Neuronal stem cell (in vitro differentiated cells): Measurements from ENCODE around the gene RASL10A.

ENCODE experiments used
- DNase-seq: peaks from one replicate; pipeline ENCODE4 v3.0.0-alpha.2; 2013; ENCODE audit warnings: low spot score
- H2AFZ ChIP-seq: one replicate; pipeline ENCODE4 v1.6.1; 2013; ENCODE audit warnings: mild to moderate bottlenecking, low read length, inconsistent platforms
- H2AK5ac ChIP-seq: 2 replicates; pipeline ENCODE4 v1.6.1; 2013; ENCODE audit warnings: low read depth, mild to moderate bottlenecking, inconsistent platforms, low read length, moderate library complexity, mixed read lengths
- H2BK120ac ChIP-seq: 2 replicates; pipeline ENCODE4 v1.6.1; 2013; ENCODE audit warnings: low read depth, mild to moderate bottlenecking, inconsistent platforms, low read length, moderate library complexity, mixed read lengths
- H2BK12ac ChIP-seq: one replicate; pipeline ENCODE4 v1.6.1; 2013; ENCODE audit warnings: low read length, inconsistent platforms
- H2BK15ac ChIP-seq: 2 replicates; pipeline ENCODE4 v1.6.1; 2013; ENCODE audit warnings: mild to moderate bottlenecking, low read length, inconsistent platforms, mixed read lengths
- H2BK5ac ChIP-seq: one replicate; pipeline ENCODE4 v1.6.1; 2013; ENCODE audit warnings: inconsistent platforms, mild to moderate bottlenecking, low read length, moderate library complexity
- H3K14ac ChIP-seq: one replicate; pipeline ENCODE4 v1.6.1; 2013; ENCODE audit warnings: low read length, inconsistent platforms
- H3K18ac ChIP-seq: 2 replicates; pipeline ENCODE4 v1.6.1; 2013; ENCODE audit warnings: low read length, inconsistent platforms
- H3K23ac ChIP-seq: 2 replicates; pipeline ENCODE4 v1.6.1; 2013; ENCODE audit warnings: low read depth, mild to moderate bottlenecking, mixed read lengths, low read length, inconsistent platforms; ENCODE audit not compliant: poor library complexity
- H3K27ac ChIP-seq: replicated peaks from 3 replicates; pipeline ENCODE4 v1.5.1; 2013; ENCODE audit warnings: low read length, inconsistent platforms
- H3K27me3 ChIP-seq, 3 experiments: 2 replicates each; pipeline ENCODE4 v1.6.1; 2013; ENCODE audit warnings: low read length in 3 of 3, mild to moderate bottlenecking in 2 of 3, inconsistent platforms in 1 of 3, low read depth in 1 of 3, mixed read lengths in 1 of 3, moderate library complexity in 1 of 3; ENCODE audit not compliant: control insufficient read depth in 3 of 3, insufficient read depth in 3 of 3
- H3K36me3 ChIP-seq, 2 donors: replicated peaks in 1 of 2; 2 replicates each; pipeline ENCODE4 v1.6.1; 2013; ENCODE audit warnings: low read length in 2 of 2; ENCODE audit not compliant: control insufficient read depth in 2 of 2, insufficient read depth in 2 of 2
- H3K4ac ChIP-seq: 2 replicates; pipeline ENCODE4 v1.6.1; 2013; ENCODE audit warnings: inconsistent platforms, mild to moderate bottlenecking, low read length, moderate library complexity
- H3K4me1 ChIP-seq, 2 donors: 1 replicate in 1 of 2; 2 replicates in 1 of 2; pipeline ENCODE4 v1.6.1; 2013; ENCODE audit warnings: low read length in 2 of 2, low read depth in 1 of 2; ENCODE audit not compliant: control insufficient read depth in 2 of 2, insufficient read depth in 1 of 2
- H3K4me2 ChIP-seq: one replicate; pipeline ENCODE4 v1.6.1; 2013; ENCODE audit warnings: mild to moderate bottlenecking, low read length, inconsistent platforms; ENCODE audit not compliant: insufficient read depth, poor library complexity, severe bottlenecking
- H3K4me3 ChIP-seq, 2 donors: 2 replicates each; pipeline ENCODE4 v1.5.1; 2013; ENCODE audit warnings: low read length in 2 of 2, mild to moderate bottlenecking in 2 of 2, inconsistent platforms in 1 of 2, moderate library complexity in 1 of 2
- H3K79me1 ChIP-seq: one replicate; pipeline ENCODE4 v1.6.1; 2013; ENCODE audit warnings: low read depth, mild to moderate bottlenecking, inconsistent platforms, low read length, moderate library complexity
- H3K9ac ChIP-seq: one replicate; pipeline ENCODE4 v1.6.1; 2013; ENCODE audit warnings: mild to moderate bottlenecking, low read depth, low read length, inconsistent platforms; ENCODE audit not compliant: poor library complexity
- H3K9me3 ChIP-seq, 2 donors: replicated peaks in 1 of 2; 2 replicates each; pipeline versions ENCODE3 to v1.6.1; 2013; ENCODE audit warnings: low read length in 2 of 2, mild to moderate bottlenecking in 2 of 2, inconsistent platforms in 1 of 2, low read depth in 1 of 2, mixed read lengths in 1 of 2, moderate library complexity in 1 of 2; ENCODE audit not compliant: control insufficient read depth in 2 of 2, insufficient read depth in 1 of 2
- H4K8ac ChIP-seq: one replicate; pipeline ENCODE4 v1.6.1; 2013; ENCODE audit warnings: low read depth, mild to moderate bottlenecking, inconsistent platforms, low read length, moderate library complexity
- H4K91ac ChIP-seq: one replicate; pipeline ENCODE4 v1.6.1; 2013; ENCODE audit warnings: low read length, low read depth, mild to moderate bottlenecking, inconsistent platforms; ENCODE audit not compliant: poor library complexity
- WGBS, 2 donors: extraction: QIAGEN DNeasy Blood & Tissue Kit; methylation state at CpG; one replicate each; pipeline ENCODE4 v1.1.7; 2013; ENCODE audit warnings: missing lambda C conversion rate in 2 of 2, mixed read lengths in 1 of 2; ENCODE audit not compliant: insufficient read length in 2 of 2, insufficient replicate concordance in 1 of 2; ENCODE audit errors: extremely low coverage in 2 of 2; 5-methylcytosine and 5-hydroxymethylcytosine counted together

Gene RASL10A

DNA sequence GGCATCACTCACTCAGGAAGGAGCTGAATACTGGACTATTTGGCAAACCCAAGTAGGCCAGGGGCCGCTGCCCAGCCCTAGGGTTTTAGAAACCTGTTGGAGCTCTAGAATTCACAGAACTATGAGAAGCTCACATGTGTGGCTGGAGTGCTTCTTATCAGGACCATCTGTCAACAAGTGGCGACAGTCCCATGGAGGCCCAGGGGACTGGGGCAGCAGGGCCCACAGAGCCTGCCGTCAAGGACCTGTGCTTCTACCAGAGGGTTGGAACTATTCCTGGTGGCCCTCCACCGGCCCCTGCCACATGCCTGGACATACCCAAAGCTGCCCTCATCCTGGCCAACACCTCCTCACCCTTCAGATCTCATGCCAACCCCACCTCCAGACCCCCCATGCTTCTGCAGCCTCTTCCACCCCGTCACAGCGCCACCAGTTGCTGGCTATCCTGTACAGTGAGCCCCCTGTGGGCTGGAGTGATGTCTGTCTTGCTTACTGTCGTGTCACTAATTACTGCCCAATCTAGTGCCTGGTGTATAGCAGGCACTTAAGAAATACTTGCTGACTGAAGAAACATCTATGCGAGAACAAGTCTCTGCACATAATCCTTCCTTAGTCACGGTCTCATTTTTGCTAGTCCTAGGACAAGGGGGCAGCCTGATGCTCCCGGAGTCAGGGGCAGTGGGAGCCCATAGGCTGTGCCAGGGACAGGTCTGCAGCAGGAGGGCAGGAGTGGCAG is 27.2 kb upstream of the RASL10A start:
- Histone ChIP-seq H3K9me3 (peaks cover 0 to 2% of the 10 kb centered on the region in 2 donors), H3K9ac (no peak overlapping the region), H3K4me3 (peak overlapping the region in 1 of 2 donors; percentile 27), H3K14ac (peak overlapping the region; percentile 17), H3K18ac (peak overlapping the region; percentile 31), H2BK15ac (no peak overlapping the region), H3K27ac (no peak overlapping the region), H3K27me3 (no peaks in the 10 kb centered on the region), H3K36me3 (peaks cover 52 to 93% of the 10 kb centered on the region in 2 donors), H2BK120ac (no peak overlapping the region), H3K23ac (peak overlapping the region; percentile 62), H2BK5ac (peak overlapping the region; percentile 24), H3K4ac (no peak overlapping the region), H3K4me2 (no peak overlapping the region), H4K91ac (no peak overlapping the region), H2AFZ (no peak overlapping the region), H2BK12ac (no peak overlapping the region), H3K4me1 (peaks cover 0 to 13% of the 10 kb centered on the region in 2 donors), H2AK5ac (no peak overlapping the region), H3K79me1 (peaks cover 4% of the 10 kb centered on the region), H4K8ac (no peak overlapping the region)
- DNase-seq: no peak
- WGBS, 2 donors: no CpG with 5 or more reads among the region's 10 CpGs

DNA sequence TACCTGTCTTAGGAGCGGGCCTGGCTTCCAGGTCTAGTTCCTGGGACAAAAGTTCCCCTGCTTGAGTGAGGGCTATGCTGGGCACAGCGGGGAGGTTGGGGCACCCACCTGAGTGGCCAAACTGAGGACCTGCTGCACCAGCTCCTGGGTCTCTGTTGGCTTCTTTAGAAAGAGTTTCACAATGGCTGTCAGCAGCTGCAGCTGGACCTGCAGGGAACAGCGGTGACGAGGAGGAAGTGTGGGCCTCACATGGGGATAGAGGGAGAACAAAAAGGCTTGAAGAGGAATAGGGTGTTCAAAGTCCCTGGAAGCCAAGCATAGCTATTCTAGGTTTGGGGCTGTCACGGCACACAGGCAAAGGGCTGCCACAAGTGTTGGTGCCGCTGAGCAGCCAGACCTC is 26.7 kb upstream of the RASL10A start:
- Histone ChIP-seq H3K23ac (no peak overlapping the region), H3K4ac (no peak overlapping the region), H4K91ac (no peak overlapping the region), H2AFZ (no peak overlapping the region), H4K8ac (no peak overlapping the region), H3K18ac (no peak overlapping the region), H3K27me3 (no peaks in the 10 kb centered on the region), H3K9ac (no peak overlapping the region), H3K4me2 (no peak overlapping the region), H3K36me3 (peaks cover 56 to 93% of the 10 kb centered on the region in 2 donors), H2AK5ac (no peak overlapping the region), H3K9me3 (peaks cover 0 to 2% of the 10 kb centered on the region in 2 donors), H3K4me3 (no peak overlapping the region), H2BK120ac (no peak overlapping the region), H3K27ac (no peak overlapping the region), H2BK5ac (no peak overlapping the region), H3K14ac (no peak overlapping the region), H2BK15ac (no peak overlapping the region), H2BK12ac (no peak overlapping the region), H3K4me1 (peaks cover 0 to 13% of the 10 kb centered on the region in 2 donors), H3K79me1 (peaks cover 4% of the 10 kb centered on the region)
- no peak for DNase-seq
- no CpG with 5 or more reads among the region's 6 CpGs for WGBS, 2 donors

DNA sequence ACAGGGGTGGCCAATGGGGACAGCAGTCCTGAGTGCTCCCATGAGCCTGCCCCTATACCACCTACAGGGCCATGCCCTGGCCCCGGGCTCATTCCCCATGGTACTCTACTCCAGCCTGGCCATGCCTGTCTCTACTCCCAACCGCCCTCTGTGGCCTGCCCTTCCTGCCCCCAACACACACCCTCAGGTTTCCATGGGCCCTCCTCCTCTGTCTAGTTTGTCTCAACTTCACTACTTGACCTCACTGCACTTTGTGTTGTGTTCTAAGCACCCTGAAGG is 26.3 kb upstream of the RASL10A start:
- Histone ChIP-seq H3K4me2 (no peak overlapping the region), H2BK12ac (no peak overlapping the region), H3K9me3 (peaks cover 0 to 2% of the 10 kb centered on the region in 2 donors), H3K4me3 (no peak overlapping the region), H3K36me3 (peaks cover 57 to 93% of the 10 kb centered on the region in 2 donors), H3K27ac (no peak overlapping the region), H3K4me1 (peaks cover 0 to 10% of the 10 kb centered on the region in 2 donors), H2BK120ac (no peak overlapping the region), H4K8ac (no peak overlapping the region), H4K91ac (no peak overlapping the region), H3K4ac (no peak overlapping the region), H2BK5ac (no peak overlapping the region), H2AFZ (no peak overlapping the region), H3K14ac (no peak overlapping the region), H3K18ac (no peak overlapping the region), H2BK15ac (no peak overlapping the region), H3K9ac (no peak overlapping the region), H3K27me3 (no peaks in the 10 kb centered on the region), H3K79me1 (peaks cover 4% of the 10 kb centered on the region), H2AK5ac (no peak overlapping the region), H3K23ac (no peak overlapping the region)
- no peak for DNase-seq
- WGBS, 2 donors: no CpG with 5 or more reads among the region's 2 CpGs

DNA sequence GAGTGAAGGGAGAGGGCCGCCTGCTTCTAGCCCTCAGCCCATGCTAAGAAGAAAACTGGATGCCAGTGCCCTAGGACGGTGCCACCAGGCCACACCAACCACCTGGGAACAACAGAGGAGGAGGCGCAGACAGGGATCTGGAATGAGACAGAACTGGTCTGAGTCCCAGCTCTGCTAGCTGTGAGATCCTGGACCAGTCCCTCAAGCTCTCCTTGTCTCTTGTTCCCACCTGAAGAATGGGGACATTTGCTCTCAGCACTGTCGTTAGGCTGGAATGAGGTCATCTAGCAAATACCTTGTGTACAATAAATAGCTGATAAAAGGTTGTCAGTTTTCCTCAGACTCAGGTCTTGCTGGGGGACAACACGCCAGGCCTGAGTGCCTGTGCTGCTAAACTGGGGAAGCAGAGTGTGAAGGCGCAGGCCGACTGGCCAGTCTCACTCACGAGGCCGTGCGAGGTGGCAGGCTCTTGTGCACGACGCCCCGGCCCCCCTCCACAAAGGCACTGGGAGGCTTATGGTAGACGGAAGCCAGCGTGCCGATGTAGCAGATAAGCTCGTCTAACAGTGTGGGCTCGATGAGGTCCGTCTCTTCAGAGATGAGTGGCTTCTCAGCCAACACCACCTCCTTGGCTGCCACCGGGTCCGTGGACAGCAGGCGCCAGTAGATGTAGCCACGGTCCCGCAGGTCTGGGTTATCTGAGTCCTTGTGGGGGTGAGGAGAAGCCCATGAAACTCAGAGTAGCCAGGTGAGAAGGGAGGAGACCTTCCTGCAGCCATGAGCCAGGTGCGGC is 25.8 kb upstream of the RASL10A start:
- no peak overlapping the region for H3K9ac ChIP-seq

More for the DNA sequence above, 25.8 kb upstream of the RASL10A start:
- Histone ChIP-seq H3K23ac (no peak overlapping the region), H3K4ac (no peak overlapping the region), H2BK5ac (no peak overlapping the region), H3K79me1 (peaks cover 4% of the 10 kb centered on the region), H3K4me1 (peaks cover 0 to 5% of the 10 kb centered on the region in 2 donors), H2BK12ac (no peak overlapping the region), H3K27me3 (no peaks in the 10 kb centered on the region), H2AK5ac (no peak overlapping the region), H3K27ac (no peak overlapping the region), H3K4me3 (no peak overlapping the region), H2BK120ac (no peak overlapping the region), H2AFZ (no peak overlapping the region), H3K4me2 (no peak overlapping the region), H4K91ac (no peak overlapping the region), H3K14ac (peak overlapping the region; percentile 21), H2BK15ac (no peak overlapping the region), H4K8ac (no peak overlapping the region), H3K18ac (no peak overlapping the region), H3K36me3 (peaks cover 58 to 93% of the 10 kb centered on the region in 2 donors), H3K9me3 (peaks cover 0 to 2% of the 10 kb centered on the region in 2 donors)
- DNase-seq: no peak
- WGBS, 2 donors: no CpG with 5 or more reads among the region's 25 CpGs
